CD4-positive, alpha-beta T cell treated with Interleukin-21 for 1 hour (primary cell): Measurements from ENCODE around the gene NRG3.
"Not testable (repeated sequence)": the region's sequence is repeated elsewhere in the genome, so short reads cannot be mapped to it uniquely, and the experiment has no call there.

Experiments
- DNase-seq: peaks from one replicate; pipeline ENCODE4 v3.0.0-alpha.2; 2020

The NRG3 gene

DNA sequence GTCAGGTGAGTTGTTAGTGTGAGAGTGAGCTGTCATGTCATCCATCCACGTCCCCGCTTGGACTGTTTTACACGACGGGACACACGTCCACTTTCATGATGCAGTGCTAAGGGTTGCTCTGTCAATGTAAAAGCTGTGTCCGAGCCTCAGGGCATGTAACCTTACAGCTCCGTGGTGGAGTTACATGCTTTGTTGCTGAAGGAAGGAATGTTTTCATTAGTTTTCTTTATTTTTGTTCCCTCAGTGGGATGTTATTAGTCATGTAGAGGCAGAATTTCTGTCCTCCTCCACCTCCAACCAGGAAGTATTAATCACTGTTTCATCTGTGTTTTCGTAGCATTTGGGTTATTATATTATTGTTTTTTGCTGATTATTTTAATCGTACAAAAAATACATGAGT, 88.6 kb downstream of the NRG3 start:
- DNase-seq: no peak

DNA sequence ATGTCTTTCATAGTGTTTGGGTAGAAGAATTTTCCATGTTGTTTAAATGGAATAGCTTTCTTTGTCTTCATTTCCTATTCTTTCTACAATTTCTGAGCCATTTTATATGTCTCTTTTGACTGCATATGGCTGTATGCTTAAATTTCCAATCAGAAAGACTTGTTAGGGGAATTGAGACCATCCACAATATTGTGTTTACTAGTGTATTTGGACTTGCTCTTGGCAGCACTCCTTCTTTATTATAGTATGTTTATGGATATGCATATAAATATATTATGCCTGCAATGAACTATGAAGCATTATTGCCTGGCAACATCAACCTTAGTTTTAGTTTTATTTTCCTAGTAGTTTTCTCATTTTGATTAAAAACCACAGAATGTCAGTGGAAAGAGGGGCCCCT, 92.7 kb downstream of the NRG3 start:
- DNase-seq: no peak

GRCh38 chr10:81969136-81969535, 94.1 kb downstream of the NRG3 start:
- DNase-seq: no peak

DNA sequence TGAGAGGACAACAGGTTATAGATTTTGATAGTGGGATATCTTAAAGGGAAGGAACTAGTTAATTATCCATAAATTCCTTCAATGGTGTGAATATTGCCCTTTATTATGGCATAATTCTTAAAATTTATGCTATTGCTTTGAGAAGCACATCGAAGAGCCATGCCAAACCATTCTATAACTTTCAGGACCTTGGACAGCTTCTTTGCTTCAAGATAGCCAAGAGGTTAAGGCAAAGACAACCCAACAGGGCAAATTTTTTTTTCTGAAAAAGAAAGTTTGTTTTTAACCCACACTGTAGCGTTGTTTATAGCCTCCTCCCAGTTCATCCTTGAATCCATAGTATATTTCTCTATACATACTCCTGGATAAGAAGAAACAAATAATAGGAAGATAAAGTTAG, 103.2 kb downstream of the NRG3 start:
- no peak for DNase-seq

- no peak for DNase-seq
Observed at GRCh38 chr10:81981724-81982123, 106.7 kb downstream of the NRG3 start.

DNA sequence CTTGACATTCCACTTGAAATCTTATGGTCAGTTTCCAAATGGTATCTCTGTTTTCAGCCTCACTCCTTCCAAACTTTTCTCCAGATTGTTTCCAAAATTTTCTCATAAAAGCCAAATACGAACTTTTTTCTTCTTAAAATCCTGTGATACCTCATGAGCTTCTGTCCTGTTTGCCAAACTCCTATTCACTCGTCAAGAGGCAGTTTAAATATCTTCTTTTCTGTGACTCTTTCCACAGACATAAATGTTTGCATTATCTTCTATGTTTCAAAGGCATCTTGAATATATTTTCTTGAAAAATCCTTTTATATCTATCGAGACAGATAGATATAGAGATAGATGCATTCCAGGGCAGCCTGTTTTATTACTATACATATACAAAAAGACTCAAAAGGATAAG, 109.4 kb downstream of the NRG3 start:
- no peak for DNase-seq

- no peak for DNase-seq
Observed at GRCh38 chr10:81995254-81995653, 120.3 kb downstream of the NRG3 start.

DNA sequence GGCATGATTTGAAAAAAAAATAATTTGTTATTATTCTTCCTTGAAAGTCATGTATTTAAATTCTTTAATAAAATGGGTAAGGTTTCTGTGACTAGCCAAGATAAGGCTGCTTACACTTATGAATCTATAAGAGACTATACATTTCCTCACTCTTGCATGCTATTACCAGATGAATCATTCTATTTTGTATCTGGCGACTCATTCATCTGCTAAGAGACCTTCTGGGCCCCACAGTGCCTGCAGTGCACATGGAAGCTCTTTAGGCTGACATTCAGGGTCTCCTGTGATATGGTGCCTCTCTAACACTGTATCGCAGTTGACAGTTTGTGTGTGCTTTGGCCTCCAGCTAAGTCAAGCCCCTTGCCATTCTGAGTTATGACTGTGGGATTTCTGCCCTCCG, 121.9 kb downstream of the NRG3 start:
- no peak for DNase-seq

GRCh38 chr10:82020999-82021398, 146.0 kb downstream of the NRG3 start:
- DNase-seq: no peak

DNA sequence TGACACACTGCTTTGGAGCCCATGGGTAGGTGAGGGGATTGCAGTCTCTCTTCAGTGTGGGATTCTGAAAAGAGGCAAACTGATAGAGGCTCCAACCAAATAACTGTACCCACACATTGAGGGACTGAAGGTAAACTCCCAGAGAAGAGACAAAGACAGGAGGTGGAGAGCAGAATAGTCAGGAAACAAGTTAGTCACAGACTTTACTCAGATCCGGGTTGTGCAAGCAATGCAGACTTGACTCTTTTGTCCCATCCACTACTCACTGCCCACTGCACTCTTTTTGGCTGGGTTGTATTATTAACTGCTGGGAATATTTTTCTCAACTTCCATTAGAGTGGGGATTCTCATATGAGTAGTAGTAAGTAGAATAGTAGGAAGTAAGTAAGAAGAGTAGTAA, 152.7 kb downstream of the NRG3 start:
- no peak for DNase-seq

DNA sequence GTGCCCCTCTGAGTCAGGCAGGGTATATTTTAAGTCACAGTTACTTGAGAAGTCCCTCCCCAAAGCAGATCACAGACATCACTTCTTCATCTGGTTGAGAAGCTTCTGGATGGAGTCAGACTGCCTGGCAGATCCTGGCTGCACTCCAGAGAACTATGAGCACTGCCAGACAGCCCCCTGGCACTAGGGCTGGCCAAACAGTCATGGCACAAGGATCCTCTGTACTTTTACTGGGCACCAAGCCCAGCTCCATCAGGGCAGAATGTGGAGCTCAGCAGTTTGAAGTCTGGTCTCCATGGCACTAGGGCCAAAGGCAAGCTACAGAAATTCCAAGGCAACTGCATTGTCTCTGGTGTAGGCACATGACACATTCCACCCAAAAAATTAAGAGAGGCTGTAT, 162.1 kb downstream of the NRG3 start:
- no peak for DNase-seq

DNA sequence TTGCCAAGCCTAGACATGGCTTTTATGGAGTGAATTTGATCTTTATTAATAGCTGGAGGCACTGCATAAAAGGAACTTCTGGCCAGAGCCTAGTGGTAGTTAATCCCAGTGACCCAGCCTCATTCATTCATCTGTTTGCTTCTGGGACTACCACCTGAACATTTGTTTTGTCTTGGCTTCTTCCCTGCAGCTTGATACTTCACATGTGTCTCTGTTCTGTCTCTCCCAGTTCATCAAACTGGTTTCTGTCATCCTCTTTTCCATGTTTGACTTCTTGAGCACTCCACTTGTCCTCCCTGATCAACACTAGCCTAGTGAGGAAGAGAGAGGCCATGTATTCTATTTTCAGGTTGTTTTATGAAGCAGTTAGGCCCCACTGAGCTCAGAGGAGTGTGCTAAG, 163.6 kb downstream of the NRG3 start:
- no peak for DNase-seq

- no peak for DNase-seq
Observed at GRCh38 chr10:82040336-82040735, 165.3 kb downstream of the NRG3 start.

- no peak for DNase-seq
Observed at GRCh38 chr10:82041018-82041417, 166.0 kb downstream of the NRG3 start.

DNA sequence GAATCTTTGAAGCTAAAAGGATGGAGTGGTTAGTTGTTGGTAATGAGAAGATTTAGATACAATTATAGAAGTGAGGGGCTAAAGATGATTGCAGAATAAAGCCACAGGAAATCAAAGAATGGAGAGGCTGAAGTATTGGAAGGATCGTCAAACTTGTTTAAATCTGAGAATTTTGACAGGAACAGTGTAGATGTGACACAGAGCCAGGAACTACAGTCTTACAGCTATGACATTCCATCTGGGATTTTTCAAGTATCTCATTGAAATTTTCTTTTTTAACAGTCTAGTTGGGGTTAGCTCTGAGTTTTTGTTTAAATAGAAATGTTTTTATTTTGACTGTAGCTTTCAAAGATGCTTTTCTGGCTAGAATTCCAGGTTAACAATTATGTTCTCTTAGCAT, 181.4 kb downstream of the NRG3 start:
- no peak for DNase-seq

DNA sequence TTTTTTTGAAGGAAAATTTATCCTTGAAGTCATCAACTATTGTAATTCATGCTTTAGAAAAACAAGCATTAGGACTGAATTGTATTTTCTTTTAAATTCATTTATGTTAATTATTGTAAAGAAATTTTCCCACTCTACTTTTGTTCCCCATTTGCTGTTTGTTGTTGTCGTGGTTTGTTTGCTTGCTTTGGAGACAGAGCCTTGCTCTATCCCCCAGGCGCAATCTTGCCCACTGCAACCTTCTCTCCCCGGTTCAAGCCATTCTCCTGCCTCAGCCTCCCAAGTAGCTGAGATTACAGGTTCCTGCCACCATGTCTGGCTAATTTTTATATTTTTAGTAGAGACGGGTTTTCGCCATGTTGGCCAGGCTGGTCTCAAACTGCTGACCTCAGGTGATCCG, 192.2 kb downstream of the NRG3 start:
- DNase-seq: not testable (repeated sequence)

GRCh38 chr10:82068501-82068900, 193.5 kb downstream of the NRG3 start:
- no peak for DNase-seq

GRCh38 chr10:82071231-82071630, 196.2 kb downstream of the NRG3 start:
- no peak for DNase-seq

GRCh38 chr10:82072124-82072523, 197.1 kb downstream of the NRG3 start:
- no peak for DNase-seq

DNA sequence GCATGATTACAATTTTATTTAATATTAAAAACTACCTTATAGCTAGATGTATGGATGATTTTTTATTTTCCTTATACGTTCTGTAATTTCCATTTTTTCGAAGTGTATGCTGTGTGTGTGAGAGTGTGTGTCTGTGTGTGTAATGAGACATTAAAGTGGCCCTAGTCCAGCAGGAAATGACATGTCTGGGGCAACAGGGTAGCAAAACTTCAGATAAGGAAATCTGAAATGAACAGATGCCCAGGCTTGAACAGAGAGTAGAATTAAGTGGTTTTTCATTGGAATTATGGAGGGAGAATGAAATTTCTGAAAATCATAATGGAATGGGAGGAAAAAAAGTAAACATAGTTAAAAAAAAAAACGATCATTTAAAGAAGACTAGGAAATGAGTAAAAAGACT, 200.6 kb downstream of the NRG3 start:
- DNase-seq: no peak

DNA sequence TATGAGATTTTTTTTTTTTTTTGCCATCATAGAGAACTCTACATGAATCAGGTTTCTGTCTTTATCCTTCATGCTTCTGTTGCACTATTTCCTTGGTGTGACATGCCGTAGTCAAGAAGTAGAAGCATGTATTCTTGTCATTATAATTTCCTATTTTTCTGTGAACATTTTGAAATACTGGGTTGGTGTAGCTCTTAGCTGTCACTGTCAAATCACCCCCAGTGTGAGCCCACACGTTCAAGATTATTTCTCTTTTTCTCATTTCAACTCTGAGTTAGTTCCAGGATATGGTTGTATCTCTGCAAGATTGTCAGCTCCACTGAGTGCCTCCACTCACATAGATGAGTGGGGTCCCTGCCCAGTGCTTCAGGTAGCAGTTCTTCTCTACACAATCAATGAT, 209.5 kb downstream of the NRG3 start:
- DNase-seq: no peak

DNA sequence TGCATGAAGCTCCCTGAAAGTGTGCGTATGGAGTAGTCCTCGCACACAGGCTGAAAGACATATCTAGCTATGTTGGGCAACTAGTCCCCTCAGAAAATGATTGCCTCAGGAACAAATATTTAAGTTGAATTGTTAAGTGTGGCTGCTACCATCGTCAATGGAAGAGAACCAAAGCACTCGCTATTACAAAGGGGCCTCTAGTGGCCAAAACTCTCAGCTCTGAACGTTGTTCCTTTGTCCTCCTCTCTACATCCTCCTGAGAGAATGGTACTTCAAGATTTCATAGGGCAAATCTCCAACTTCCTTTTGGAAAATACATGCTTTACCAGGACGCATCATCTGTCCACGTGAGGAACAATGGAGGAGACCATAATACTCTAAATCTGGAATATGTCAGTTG, 209.9 kb downstream of the NRG3 start:
- DNase-seq: no peak

DNA sequence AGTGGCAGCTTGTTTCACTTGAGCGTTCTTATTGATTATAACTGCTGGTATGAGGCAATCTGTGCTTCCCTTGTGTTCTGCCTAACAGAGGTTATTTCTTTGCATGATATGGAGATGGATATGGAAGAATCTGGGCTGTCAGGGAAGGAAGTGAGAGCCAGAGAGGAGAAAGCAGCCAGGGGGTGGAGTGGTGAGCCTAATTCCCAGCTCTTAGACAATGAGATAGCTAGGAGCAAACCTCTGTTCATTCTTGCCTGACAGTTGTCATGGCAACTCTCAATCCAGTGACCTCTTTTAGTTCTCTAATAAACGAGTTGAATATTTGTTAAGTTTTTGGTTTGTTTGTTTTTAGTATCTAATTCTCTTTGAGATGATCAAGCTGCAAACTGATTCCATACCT, 214.3 kb downstream of the NRG3 start:
- no peak for DNase-seq

GRCh38 chr10:82091413-82091812, 216.4 kb downstream of the NRG3 start:
- no peak for DNase-seq

- DNase-seq: no peak
Observed at GRCh38 chr10:82092111-82092510, 217.1 kb downstream of the NRG3 start.

- no peak for DNase-seq
Observed at GRCh38 chr10:82124713-82125112, 249.7 kb downstream of the NRG3 start.
